Neural cell (in vitro differentiated cells): ENCODE measurements around the gene NDUFV1. TPM values are rescaled to one million over a fixed set of nuclear protein-coding genes. Genes with fewer than 3 reads are reported as not detected.

ENCODE experiments used
- H2AFZ ChIP-seq: fragments of 200-600, 300-800 bp; sonication (generic), shearing (Covaris generic); 2 replicates; pipeline ENCODE4 v1.6.0; 2014; ENCODE audit warnings: low read depth, mild to moderate bottlenecking, antibody characterized with exemption, low read length, moderate library complexity
- H3F3A ChIP-seq: fragments of 200-600 bp; shearing (Covaris generic); 2 replicates; pipeline ENCODE4 v1.6.1; 2016; ENCODE audit warnings: mild to moderate bottlenecking, moderate library complexity, mixed read lengths, antibody characterized with exemption, low read length; ENCODE audit not compliant: insufficient read depth, poor library complexity, severe bottlenecking
- H3K27ac ChIP-seq: fragments of 200-600, 300-800 bp; sonication (generic), shearing (Covaris generic); 2 replicates; pipeline ENCODE4 v1.5.1; 2014; ENCODE audit warnings: mild to moderate bottlenecking, low read length, moderate library complexity
- H3K27me3 ChIP-seq: fragments of 300-800, 200-600 bp; sonication (generic), shearing (Covaris generic); 2 replicates; pipeline ENCODE4 v1.6.0; 2014; ENCODE audit warnings: mild to moderate bottlenecking, low read depth, low read length, moderate library complexity; ENCODE audit not compliant: insufficient read depth
- H3K36me3 ChIP-seq: fragments of 300-800, 200-600 bp; sonication (generic), shearing (Covaris generic); 2 replicates; pipeline ENCODE4 v1.5.1; 2014; ENCODE audit warnings: mild to moderate bottlenecking, antibody characterized with exemption, low read length, moderate library complexity; ENCODE audit not compliant: insufficient read depth
- H3K4me2 ChIP-seq: fragments of 300-800, 200-600 bp; sonication (generic), shearing (Covaris generic); 2 replicates; pipeline ENCODE4 v1.6.0; 2014; ENCODE audit warnings: mild to moderate bottlenecking, low read length
- H3K4me3 ChIP-seq: fragments of 300-800, 200-600 bp; sonication (generic), shearing (Covaris generic); 2 replicates; pipeline ENCODE4 v1.5.1; 2014; ENCODE audit warnings: mild to moderate bottlenecking, low read length, moderate library complexity
- H3K79me2 ChIP-seq: fragments of 200-600 bp; shearing (Covaris generic); replicated peaks from 2 replicates; pipeline ENCODE4 v1.6.0; 2014; ENCODE audit warnings: mild to moderate bottlenecking, low read length, moderate library complexity; ENCODE audit not compliant: insufficient read depth
- H3K9ac ChIP-seq: fragments of 300-800, 200-600 bp; sonication (generic), shearing (Covaris generic); 2 replicates; pipeline ENCODE4 v1.6.1; 2016; ENCODE audit warnings: mild to moderate bottlenecking, low read length, mixed read lengths
- H3K9me2 ChIP-seq: fragments of 200-600 bp; shearing (Covaris generic); 2 replicates; pipeline ENCODE4 v1.6.1; 2016; ENCODE audit warnings: mild to moderate bottlenecking, low read length, mixed read lengths; ENCODE audit not compliant: insufficient read depth
- H3K9me3 ChIP-seq: fragments of 200-600, 300-800 bp; sonication (generic), shearing (Covaris generic); 2 replicates; pipeline ENCODE4 v1.6.1; 2016; ENCODE audit warnings: mild to moderate bottlenecking, mixed run types, low read length, moderate library complexity, mixed read lengths
- H4K20me1 ChIP-seq: fragments of 200-600 bp; shearing (Covaris generic); 2 replicates; pipeline ENCODE4 v1.6.1; 2016; ENCODE audit warnings: mild to moderate bottlenecking, mixed run types; ENCODE audit not compliant: insufficient read depth
- EP300 ChIP-seq: fragments of 450-650 bp; conservative IDR thresholded peaks from 2 replicates; pipeline ENCODE4 v1.6.1; 2014; ENCODE audit warnings: antibody characterized with exemption, mild to moderate bottlenecking, moderate library complexity; ENCODE audit not compliant: poor library complexity, severe bottlenecking
- EZH2 ChIP-seq: fragments of 200-600, 300-800 bp; shearing (Covaris generic), sonication (generic); IDR thresholded peaks from 2 replicates; pipeline ENCODE4 v1.6.1; 2014; ENCODE audit warnings: antibody characterized with exemption, low read length, borderline replicate concordance, mild to moderate bottlenecking; ENCODE audit not compliant: insufficient read depth, poor library complexity, severe bottlenecking
- MXI1 ChIP-seq: fragments of 450-650 bp; conservative IDR thresholded peaks from 2 replicates; pipeline ENCODE4 v1.6.1; 2014; ENCODE audit warnings: antibody characterized with exemption, mild to moderate bottlenecking; ENCODE audit not compliant: poor library complexity, severe bottlenecking
- POLR2AphosphoS5 ChIP-seq: IDR thresholded peaks from 2 replicates; pipeline ENCODE4 v1.6.1; 2012
- RAD21 ChIP-seq: fragments of 450-650 bp; conservative IDR thresholded peaks from 2 replicates; pipeline ENCODE4 v1.6.1; 2014; ENCODE audit warnings: antibody characterized with exemption, mild to moderate bottlenecking, moderate library complexity
- SMC3 ChIP-seq: fragments of 450-650 bp; conservative IDR thresholded peaks from 2 replicates; pipeline ENCODE4 v1.6.1; 2014; ENCODE audit warnings: antibody characterized with exemption, mild to moderate bottlenecking, moderate library complexity; ENCODE audit not compliant: poor library complexity
- TAF1 ChIP-seq: IDR thresholded peaks from 2 replicates; pipeline ENCODE4 v1.6.1; 2012; ENCODE audit warnings: low read depth
- polyA plus RNA-seq: library from polyadenylated mRNA; depleted of rRNA; stranded (reverse); fragments of >200 nt; gene quantifications from 2 replicates; pipeline ENCODE4 v1.2.3, GENCODE V29; 2014
- TF ChIP-seq, protein P1 (sequence below): fragments of 450-650 bp; IDR thresholded peaks from 2 replicates; pipeline ENCODE4 v1.5.1; 2014; ENCODE audit warnings: antibody characterized with exemption, mild to moderate bottlenecking, moderate library complexity; ENCODE audit not compliant: poor library complexity, severe bottlenecking
- TF ChIP-seq, protein P2 (sequence below): IDR thresholded peaks from 2 replicates; pipeline ENCODE4 v1.6.1; 2012; ENCODE audit warnings: borderline replicate concordance

NDUFV1 gene
- polyA plus RNA-seq, 1 donor from 2014 or later, result 393 TPM

DNA sequence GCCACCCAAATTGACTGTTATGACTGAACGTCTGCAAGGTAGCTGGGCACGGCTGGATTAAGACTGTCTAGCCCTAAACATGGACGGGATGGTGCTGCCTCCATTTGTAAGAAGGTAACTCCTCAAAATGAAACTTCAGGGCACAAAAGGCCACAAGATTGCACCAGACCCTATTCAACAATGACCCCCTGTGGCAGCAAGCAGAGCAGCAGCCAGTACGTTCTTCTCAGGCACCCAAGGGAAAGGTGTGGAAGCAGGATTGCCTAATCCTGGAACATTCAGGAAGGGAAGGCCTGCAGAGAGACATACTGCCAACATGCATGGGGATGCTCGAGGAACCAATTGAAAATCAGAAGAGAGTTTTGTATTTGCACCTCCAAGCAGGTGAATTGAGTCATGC is 37.3 kb downstream of the NDUFV1 start:
- no peak overlapping the region for H3K4me2 ChIP-seq
- no peaks in the 10 kb centered on the region for H3K9me2 ChIP-seq
- TF ChIP-seq POLR2AphosphoS5 (no peak), SMC3 (no peak), EP300 (no peak), EZH2 (no peak), RAD21 (no peak), TAF1 (no peak), MXI1 (no peak)
- TF ChIP-seq, protein P1, sequence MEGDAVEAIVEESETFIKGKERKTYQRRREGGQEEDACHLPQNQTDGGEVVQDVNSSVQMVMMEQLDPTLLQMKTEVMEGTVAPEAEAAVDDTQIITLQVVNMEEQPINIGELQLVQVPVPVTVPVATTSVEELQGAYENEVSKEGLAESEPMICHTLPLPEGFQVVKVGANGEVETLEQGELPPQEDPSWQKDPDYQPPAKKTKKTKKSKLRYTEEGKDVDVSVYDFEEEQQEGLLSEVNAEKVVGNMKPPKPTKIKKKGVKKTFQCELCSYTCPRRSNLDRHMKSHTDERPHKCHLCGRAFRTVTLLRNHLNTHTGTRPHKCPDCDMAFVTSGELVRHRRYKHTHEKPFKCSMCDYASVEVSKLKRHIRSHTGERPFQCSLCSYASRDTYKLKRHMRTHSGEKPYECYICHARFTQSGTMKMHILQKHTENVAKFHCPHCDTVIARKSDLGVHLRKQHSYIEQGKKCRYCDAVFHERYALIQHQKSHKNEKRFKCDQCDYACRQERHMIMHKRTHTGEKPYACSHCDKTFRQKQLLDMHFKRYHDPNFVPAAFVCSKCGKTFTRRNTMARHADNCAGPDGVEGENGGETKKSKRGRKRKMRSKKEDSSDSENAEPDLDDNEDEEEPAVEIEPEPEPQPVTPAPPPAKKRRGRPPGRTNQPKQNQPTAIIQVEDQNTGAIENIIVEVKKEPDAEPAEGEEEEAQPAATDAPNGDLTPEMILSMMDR, result no peak
- TF ChIP-seq, protein P2, sequence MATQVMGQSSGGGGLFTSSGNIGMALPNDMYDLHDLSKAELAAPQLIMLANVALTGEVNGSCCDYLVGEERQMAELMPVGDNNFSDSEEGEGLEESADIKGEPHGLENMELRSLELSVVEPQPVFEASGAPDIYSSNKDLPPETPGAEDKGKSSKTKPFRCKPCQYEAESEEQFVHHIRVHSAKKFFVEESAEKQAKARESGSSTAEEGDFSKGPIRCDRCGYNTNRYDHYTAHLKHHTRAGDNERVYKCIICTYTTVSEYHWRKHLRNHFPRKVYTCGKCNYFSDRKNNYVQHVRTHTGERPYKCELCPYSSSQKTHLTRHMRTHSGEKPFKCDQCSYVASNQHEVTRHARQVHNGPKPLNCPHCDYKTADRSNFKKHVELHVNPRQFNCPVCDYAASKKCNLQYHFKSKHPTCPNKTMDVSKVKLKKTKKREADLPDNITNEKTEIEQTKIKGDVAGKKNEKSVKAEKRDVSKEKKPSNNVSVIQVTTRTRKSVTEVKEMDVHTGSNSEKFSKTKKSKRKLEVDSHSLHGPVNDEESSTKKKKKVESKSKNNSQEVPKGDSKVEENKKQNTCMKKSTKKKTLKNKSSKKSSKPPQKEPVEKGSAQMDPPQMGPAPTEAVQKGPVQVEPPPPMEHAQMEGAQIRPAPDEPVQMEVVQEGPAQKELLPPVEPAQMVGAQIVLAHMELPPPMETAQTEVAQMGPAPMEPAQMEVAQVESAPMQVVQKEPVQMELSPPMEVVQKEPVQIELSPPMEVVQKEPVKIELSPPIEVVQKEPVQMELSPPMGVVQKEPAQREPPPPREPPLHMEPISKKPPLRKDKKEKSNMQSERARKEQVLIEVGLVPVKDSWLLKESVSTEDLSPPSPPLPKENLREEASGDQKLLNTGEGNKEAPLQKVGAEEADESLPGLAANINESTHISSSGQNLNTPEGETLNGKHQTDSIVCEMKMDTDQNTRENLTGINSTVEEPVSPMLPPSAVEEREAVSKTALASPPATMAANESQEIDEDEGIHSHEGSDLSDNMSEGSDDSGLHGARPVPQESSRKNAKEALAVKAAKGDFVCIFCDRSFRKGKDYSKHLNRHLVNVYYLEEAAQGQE, result no peak
- H3K9me3 ChIP-seq, result no peaks in the 10 kb centered on the region
- no peak overlapping the region for H3K9ac ChIP-seq
- H3K4me3 ChIP-seq, result no peak overlapping the region
- no peaks in the 10 kb centered on the region for H3F3A ChIP-seq
- H3K27ac ChIP-seq, result no peak overlapping the region
- H3K27me3 ChIP-seq, result no peaks in the 10 kb centered on the region
- no peaks in the 10 kb centered on the region for H3K36me3 ChIP-seq
- H2AFZ ChIP-seq, result no peak overlapping the region
- no peaks in the 10 kb centered on the region for H3K79me2 ChIP-seq
- no peaks in the 10 kb centered on the region for H4K20me1 ChIP-seq

DNA sequence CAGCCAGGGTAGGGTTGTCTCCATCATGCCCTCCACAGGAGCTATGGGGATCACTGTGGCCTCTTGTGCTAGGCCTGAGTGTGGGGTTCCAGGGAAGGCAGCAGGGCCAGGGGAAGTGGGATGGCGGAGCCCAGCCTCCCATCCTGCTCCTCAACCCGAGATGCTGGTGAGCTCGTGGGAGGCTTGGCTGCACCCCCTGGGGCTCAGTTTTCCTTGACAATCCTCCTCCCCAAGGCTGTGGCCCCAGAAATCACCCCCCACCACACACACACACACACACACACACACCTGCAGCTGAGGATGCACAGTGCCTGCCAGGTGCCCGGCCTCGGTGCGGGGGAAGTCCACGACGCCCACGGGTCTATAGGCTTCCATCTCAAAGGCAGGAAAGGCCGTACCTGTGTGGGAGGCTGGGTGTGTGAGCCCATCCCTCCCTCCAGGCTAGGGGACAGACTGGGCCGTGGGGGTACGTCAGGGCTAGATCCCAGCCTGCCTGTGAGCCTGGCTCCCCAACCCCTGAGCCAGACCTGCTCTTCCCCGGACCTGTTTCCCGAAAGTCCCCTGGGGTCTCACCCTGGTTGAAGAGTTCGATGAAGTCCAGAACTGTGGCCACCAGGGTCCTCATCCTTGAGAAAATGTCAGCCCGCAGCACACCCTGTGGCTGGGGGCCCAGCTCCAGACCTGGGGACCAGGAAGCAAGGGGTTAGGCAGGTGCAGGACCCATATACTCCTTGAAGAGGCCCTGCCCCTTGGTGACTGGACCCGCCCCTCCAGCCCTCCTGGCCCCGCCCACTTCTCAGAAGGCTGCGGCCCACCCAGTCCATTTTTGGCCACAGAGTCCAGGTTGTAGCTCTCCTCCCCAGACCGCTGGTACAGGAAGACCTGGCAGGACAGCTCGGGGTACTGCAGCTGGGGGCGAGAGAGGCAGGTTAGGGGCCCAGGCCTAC is 38.0 kb downstream of the NDUFV1 start:
- Histone ChIP-seq H3K27ac (no peak overlapping the region), H3K9ac (no peak overlapping the region), H4K20me1 (no peaks in the 10 kb centered on the region), H3K9me3 (no peaks in the 10 kb centered on the region), H3K4me2 (no peak overlapping the region), H3K79me2 (no peaks in the 10 kb centered on the region), H3K4me3 (no peak overlapping the region), H3K36me3 (no peaks in the 10 kb centered on the region), H3K27me3 (no peaks in the 10 kb centered on the region), H3K9me2 (no peaks in the 10 kb centered on the region), H3F3A (no peaks in the 10 kb centered on the region), H2AFZ (no peak overlapping the region)
- TF ChIP-seq EP300 (no peak), RAD21 (no peak), SMC3 (no peak), TAF1 (no peak), EZH2 (no peak), POLR2AphosphoS5 (no peak), MXI1 (no peak)
- TF ChIP-seq, protein P2, result no peak
- TF ChIP-seq, protein P1, result no peak
